ENCODE data around the gene TRAF3IP1. TPM values are rescaled to one million over a fixed set of nuclear protein-coding genes. Genes with fewer than 3 reads are reported as not detected.
"Not testable (repeated sequence)": the region's sequence is repeated elsewhere in the genome, so short reads cannot be mapped to it uniquely, and the experiment has no call there.

TRAF3IP1 gene
- polyA plus RNA-seq, 1 donor from 2014 or later: 12.5 TPM

DNA sequence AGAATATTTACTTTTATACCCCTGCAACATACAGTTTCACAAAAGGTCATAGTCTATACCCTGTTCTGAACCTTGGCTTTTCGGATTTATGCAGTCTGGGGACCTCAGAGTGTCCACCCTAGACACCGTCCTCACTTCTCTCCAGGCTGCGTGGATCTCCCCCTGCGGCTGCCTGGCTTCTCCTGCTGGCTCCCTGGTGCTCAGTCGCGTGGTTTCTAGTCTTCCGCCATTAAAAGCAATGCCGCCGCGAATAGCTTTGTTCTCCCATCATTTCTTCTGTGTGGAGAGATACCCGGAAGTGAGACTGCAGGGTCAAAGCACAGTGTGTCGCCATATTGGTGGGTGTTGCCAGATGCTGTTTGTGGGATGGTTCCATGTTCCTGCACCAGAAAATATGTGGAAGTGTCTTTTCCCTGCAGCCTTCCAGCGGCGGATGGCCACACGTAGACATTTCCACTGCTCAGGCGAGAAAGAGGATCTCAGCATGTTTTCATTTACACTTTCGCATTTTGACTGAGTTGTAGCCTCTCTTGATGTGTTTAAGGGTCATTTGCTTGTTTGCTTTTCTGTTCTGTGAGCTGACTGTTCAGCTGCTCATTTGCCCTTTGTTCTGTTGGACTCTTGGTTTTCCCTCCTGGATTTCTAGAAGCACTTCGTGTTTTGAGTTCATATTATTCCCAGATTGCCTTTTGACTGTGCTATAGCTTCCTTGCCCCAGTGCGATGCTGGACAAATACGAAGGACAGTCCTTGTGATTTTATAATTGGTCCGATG, 83.5 kb downstream of the TRAF3IP1 start (continued):
- TF ChIP-seq EP300 (conservative IDR thresholded peaks at IDR 0.05; ENCODE audit: poor library complexity, severe bottlenecking) (no peak), TAF1 (IDR thresholded peaks at IDR 0.05; ENCODE audit: low read depth) (no peak)

DNA sequence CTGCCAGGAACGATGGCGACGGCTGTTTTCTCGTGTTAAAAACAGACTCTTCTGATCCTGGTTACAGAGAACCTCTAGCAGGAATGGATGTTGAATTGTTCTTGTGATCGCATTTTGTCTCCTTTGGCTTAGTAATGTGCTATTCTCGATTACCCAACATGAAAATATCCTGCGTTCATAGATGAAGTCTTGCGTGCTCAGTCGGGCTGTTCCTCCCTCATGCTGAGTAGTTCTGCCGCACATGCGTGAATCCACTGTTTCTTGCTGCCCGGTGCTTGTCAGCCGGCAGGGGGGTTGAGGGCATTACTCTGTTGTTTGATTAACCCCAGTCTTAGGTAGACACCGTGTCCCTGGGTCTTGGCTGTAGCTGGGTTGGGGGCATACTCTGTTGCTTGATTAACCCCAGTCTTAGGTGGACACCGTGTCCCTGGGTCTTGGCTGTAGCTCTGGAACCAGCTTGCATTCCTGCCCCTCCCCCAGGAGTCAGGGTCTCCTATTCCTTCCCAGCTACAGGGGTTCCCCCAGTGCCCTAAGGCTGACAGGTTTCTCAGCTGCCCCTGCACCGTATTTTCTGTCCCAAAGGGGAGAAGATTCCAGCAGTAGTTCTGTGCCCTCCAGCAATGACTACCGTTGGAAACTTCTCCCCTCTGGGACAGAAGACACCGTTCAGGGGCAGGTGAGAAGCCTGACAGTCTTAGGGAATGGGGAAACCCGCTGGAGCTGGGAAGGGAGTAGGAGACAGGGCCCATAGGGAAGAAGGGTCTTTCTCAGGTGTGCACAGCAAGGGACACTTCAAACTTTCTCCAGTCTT, 84.3 kb downstream of the TRAF3IP1 start:
- Histone ChIP-seq H3K27me3 (ENCODE audit: insufficient read depth, low read depth, low read length) (no peaks in the 10 kb centered on the region), H3K4me2 (ENCODE audit: low read length) (no peak overlapping the region), H2AFZ (ENCODE audit: low read depth, low read length) (no peak overlapping the region), H3K9me2 (ENCODE audit: insufficient read depth, low read length) (no peaks in the 10 kb centered on the region), H3K79me2 (replicated peaks; ENCODE audit: insufficient read depth, low read length) (no peaks in the 10 kb centered on the region), H3K27ac (ENCODE audit: low read length) (no peak overlapping the region), H4K20me1 (ENCODE audit: insufficient read depth) (no peaks in the 10 kb centered on the region), H3K36me3 (ENCODE audit: insufficient read depth, low read length) (no peaks in the 10 kb centered on the region), H3K9ac (ENCODE audit: low read length) (no peak overlapping the region), H3K9me3 (ENCODE audit: low read length) (no peaks in the 10 kb centered on the region), H3F3A (ENCODE audit: insufficient read depth, low read length, poor library complexity, severe bottlenecking) (no peaks in the 10 kb centered on the region), H3K4me3 (ENCODE audit: low read length) (no peak overlapping the region)
- TF ChIP-seq EP300 (conservative IDR thresholded peaks at IDR 0.05; ENCODE audit: poor library complexity, severe bottlenecking) (no peak), SMC3 (conservative IDR thresholded peaks at IDR 0.05; ENCODE audit: poor library complexity) (no peak), TAF1 (IDR thresholded peaks at IDR 0.05; ENCODE audit: low read depth) (no peak), RAD21 (conservative IDR thresholded peaks at IDR 0.05) (no peak), MXI1 (conservative IDR thresholded peaks at IDR 0.05; ENCODE audit: poor library complexity, severe bottlenecking) (no peak), EZH2 (IDR thresholded peaks at IDR 0.05; ENCODE audit: borderline replicate concordance, insufficient read depth, low read length, poor library complexity, severe bottlenecking) (no peak), POLR2AphosphoS5 (IDR thresholded peaks at IDR 0.05) (no peak)
- TF ChIP-seq, protein P1, sequence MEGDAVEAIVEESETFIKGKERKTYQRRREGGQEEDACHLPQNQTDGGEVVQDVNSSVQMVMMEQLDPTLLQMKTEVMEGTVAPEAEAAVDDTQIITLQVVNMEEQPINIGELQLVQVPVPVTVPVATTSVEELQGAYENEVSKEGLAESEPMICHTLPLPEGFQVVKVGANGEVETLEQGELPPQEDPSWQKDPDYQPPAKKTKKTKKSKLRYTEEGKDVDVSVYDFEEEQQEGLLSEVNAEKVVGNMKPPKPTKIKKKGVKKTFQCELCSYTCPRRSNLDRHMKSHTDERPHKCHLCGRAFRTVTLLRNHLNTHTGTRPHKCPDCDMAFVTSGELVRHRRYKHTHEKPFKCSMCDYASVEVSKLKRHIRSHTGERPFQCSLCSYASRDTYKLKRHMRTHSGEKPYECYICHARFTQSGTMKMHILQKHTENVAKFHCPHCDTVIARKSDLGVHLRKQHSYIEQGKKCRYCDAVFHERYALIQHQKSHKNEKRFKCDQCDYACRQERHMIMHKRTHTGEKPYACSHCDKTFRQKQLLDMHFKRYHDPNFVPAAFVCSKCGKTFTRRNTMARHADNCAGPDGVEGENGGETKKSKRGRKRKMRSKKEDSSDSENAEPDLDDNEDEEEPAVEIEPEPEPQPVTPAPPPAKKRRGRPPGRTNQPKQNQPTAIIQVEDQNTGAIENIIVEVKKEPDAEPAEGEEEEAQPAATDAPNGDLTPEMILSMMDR (IDR thresholded peaks at IDR 0.05; ENCODE audit: poor library complexity, severe bottlenecking): no peak
- TF ChIP-seq, protein P2, sequence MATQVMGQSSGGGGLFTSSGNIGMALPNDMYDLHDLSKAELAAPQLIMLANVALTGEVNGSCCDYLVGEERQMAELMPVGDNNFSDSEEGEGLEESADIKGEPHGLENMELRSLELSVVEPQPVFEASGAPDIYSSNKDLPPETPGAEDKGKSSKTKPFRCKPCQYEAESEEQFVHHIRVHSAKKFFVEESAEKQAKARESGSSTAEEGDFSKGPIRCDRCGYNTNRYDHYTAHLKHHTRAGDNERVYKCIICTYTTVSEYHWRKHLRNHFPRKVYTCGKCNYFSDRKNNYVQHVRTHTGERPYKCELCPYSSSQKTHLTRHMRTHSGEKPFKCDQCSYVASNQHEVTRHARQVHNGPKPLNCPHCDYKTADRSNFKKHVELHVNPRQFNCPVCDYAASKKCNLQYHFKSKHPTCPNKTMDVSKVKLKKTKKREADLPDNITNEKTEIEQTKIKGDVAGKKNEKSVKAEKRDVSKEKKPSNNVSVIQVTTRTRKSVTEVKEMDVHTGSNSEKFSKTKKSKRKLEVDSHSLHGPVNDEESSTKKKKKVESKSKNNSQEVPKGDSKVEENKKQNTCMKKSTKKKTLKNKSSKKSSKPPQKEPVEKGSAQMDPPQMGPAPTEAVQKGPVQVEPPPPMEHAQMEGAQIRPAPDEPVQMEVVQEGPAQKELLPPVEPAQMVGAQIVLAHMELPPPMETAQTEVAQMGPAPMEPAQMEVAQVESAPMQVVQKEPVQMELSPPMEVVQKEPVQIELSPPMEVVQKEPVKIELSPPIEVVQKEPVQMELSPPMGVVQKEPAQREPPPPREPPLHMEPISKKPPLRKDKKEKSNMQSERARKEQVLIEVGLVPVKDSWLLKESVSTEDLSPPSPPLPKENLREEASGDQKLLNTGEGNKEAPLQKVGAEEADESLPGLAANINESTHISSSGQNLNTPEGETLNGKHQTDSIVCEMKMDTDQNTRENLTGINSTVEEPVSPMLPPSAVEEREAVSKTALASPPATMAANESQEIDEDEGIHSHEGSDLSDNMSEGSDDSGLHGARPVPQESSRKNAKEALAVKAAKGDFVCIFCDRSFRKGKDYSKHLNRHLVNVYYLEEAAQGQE (IDR thresholded peaks at IDR 0.05; ENCODE audit: borderline replicate concordance): no peak

DNA sequence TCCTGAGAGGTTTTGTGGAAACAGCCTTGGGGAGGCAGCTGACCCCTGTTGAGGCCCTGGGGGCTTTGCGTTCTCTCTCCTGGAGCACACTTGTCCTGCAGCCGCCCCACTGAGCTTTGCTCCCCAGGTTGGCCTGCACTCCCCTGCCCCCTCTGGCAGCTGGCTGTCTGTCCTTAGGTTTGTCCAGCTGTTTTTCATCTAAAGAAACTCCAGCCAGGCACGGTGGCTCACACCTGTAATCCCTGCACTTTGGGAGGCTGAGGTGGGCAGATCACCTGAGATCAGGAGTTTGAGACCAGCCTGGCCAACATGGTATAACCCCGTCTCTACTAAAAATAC, 84.9 kb downstream of the TRAF3IP1 start:
- H4K20me1 ChIP-seq (ENCODE audit: insufficient read depth); H3K4me3 ChIP-seq (ENCODE audit: low read length); H3K4me2 ChIP-seq (ENCODE audit: low read length); H3K27me3 ChIP-seq (ENCODE audit: insufficient read depth, low read depth, low read length); H3K9me2 ChIP-seq (ENCODE audit: insufficient read depth, low read length); H3F3A ChIP-seq (ENCODE audit: insufficient read depth, low read length, poor library complexity, severe bottlenecking); H3K36me3 ChIP-seq (ENCODE audit: insufficient read depth, low read length); H3K27ac ChIP-seq (ENCODE audit: low read length); H3K79me2 ChIP-seq (replicated peaks; ENCODE audit: insufficient read depth, low read length); H3K9ac ChIP-seq (ENCODE audit: low read length); H3K9me3 ChIP-seq (ENCODE audit: low read length); H2AFZ ChIP-seq (ENCODE audit: low read depth, low read length): not testable (repeated sequence)

Measured in neural cell (in vitro differentiated cells).